ENCODE results near the gene WDR7.

Gene WDR7

DNA sequence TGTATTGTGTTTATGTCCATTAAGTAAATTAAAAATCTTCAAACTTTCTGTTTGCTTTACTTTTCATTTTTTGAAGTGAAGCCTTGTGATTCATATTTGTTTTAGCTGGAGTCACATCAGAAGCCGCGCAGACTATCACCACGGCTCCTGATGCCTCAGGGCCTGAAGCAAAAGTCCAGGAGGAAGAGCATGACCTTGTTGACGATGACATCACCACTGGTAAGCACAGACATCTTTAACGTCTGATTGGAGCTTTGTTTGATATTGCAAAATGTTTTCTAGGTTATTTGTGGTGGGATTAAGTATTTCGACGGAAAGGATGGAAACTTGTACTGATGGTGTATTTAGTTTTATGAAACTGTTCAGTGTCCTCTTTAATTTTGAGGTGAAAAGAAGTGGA, 164.8 kb downstream of the WDR7 start:
- Histone ChIP-seq H3K4me3 (ENCODE audit: low read length in 2 of 2) (no peak overlapping the region), H3K9ac (ENCODE audit: low read depth in 1 of 2, low read length in 2 of 2) (no peak overlapping the region), H3K9me3 (ENCODE audit: control insufficient read depth in 2 of 2, low read length in 2 of 2) (no peaks in the 10 kb centered on the region), H3K4me1 (ENCODE audit: control insufficient read depth in 2 of 2, insufficient read depth in 2 of 2, low read length in 2 of 2) (no peaks in the 10 kb centered on the region), H3K27me3 (ENCODE audit: control insufficient read depth in 2 of 2, insufficient read depth in 2 of 2, low read length in 2 of 2) (no peaks in the 10 kb centered on the region), H3K36me3 (ENCODE audit: control insufficient read depth in 2 of 2, insufficient read depth in 2 of 2, low read length in 2 of 2) (peaks cover 0 to 5% of the 10 kb centered on the region in 2 donors), H3K27ac (ENCODE audit: low read depth in 2 of 2, low read length in 2 of 2) (no peak overlapping the region)

GRCh38 chr18:56823986-56824565, 172.9 kb downstream of the WDR7 start:
- no peak overlapping the region for H3K27ac ChIP-seq (ENCODE audit: low read depth in 2 of 2, low read length in 2 of 2)

DNA sequence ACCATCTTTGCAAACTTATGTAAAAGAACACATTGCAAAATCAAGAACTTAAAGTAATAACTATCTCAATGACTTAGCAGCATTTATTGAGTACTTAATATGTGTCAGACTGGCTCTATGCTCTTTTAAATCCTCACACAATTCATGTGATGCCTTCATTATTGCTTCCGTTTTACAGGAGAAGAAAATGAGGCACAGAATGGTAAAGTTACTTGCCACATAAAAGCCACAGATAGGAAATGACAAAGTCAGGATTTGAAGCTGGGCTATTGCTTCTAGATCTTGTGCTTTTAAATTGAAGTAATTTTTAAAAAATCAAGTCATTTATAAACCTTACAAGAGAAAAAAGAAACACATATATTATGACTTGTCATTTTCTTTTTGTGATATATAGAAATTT, 174.2 kb downstream of the WDR7 start:
- H3K9me3 ChIP-seq (ENCODE audit: control insufficient read depth in 2 of 2, low read length in 2 of 2) = no peaks in the 10 kb centered on the region
- no peak overlapping the region for H3K4me3 ChIP-seq (ENCODE audit: low read length in 2 of 2)
- no peaks in the 10 kb centered on the region for H3K36me3 ChIP-seq (ENCODE audit: control insufficient read depth in 2 of 2, insufficient read depth in 2 of 2, low read length in 2 of 2)
- H3K27me3 ChIP-seq (ENCODE audit: control insufficient read depth in 2 of 2, insufficient read depth in 2 of 2, low read length in 2 of 2) = no peaks in the 10 kb centered on the region
- H3K27ac ChIP-seq (ENCODE audit: low read depth in 2 of 2, low read length in 2 of 2) = no peak overlapping the region
- H3K4me1 ChIP-seq (ENCODE audit: control insufficient read depth in 2 of 2, insufficient read depth in 2 of 2, low read length in 2 of 2) = no peaks in the 10 kb centered on the region
- no peak overlapping the region for H3K9ac ChIP-seq (ENCODE audit: low read depth in 1 of 2, low read length in 2 of 2)

More at GRCh38 chr18:56823986-56824565, 172.9 kb downstream of the WDR7 start:
- Histone ChIP-seq H3K36me3 (ENCODE audit: control insufficient read depth in 2 of 2, insufficient read depth in 2 of 2, low read length in 2 of 2) (no peaks in the 10 kb centered on the region), H3K9ac (ENCODE audit: low read depth in 1 of 2, low read length in 2 of 2) (no peak overlapping the region), H3K27me3 (ENCODE audit: control insufficient read depth in 2 of 2, insufficient read depth in 2 of 2, low read length in 2 of 2) (no peaks in the 10 kb centered on the region), H3K9me3 (ENCODE audit: control insufficient read depth in 2 of 2, low read length in 2 of 2) (no peaks in the 10 kb centered on the region), H3K4me3 (ENCODE audit: low read length in 2 of 2) (no peak overlapping the region), H3K4me1 (ENCODE audit: control insufficient read depth in 2 of 2, insufficient read depth in 2 of 2, low read length in 2 of 2) (no peaks in the 10 kb centered on the region)

DNA sequence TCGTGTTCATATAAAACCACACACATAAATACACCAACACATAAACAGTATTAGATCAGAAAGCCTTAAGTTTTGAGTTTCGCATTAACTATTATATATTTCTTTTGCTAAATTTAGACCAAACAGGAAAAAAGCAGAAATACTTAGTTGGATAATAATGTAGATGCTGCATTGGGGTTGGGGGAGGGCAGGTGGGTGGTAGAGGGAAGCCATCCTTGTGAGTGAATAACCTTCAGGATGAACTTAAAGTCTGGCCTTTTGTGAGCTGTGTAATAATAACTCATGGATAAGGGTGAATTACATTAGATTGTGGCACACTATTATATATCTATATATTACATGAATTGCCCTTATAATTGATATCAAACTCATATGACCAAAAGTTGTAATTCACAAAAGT, 174.7 kb downstream of the WDR7 start:
- Histone ChIP-seq H3K27ac (ENCODE audit: low read depth in 2 of 2, low read length in 2 of 2) (no peak overlapping the region), H3K4me3 (ENCODE audit: low read length in 2 of 2) (no peak overlapping the region), H3K9ac (ENCODE audit: low read depth in 1 of 2, low read length in 2 of 2) (no peak overlapping the region), H3K4me1 (ENCODE audit: control insufficient read depth in 2 of 2, insufficient read depth in 2 of 2, low read length in 2 of 2) (no peaks in the 10 kb centered on the region), H3K27me3 (ENCODE audit: control insufficient read depth in 2 of 2, insufficient read depth in 2 of 2, low read length in 2 of 2) (no peaks in the 10 kb centered on the region), H3K9me3 (ENCODE audit: control insufficient read depth in 2 of 2, low read length in 2 of 2) (no peaks in the 10 kb centered on the region), H3K36me3 (ENCODE audit: control insufficient read depth in 2 of 2, insufficient read depth in 2 of 2, low read length in 2 of 2) (no peaks in the 10 kb centered on the region)

DNA sequence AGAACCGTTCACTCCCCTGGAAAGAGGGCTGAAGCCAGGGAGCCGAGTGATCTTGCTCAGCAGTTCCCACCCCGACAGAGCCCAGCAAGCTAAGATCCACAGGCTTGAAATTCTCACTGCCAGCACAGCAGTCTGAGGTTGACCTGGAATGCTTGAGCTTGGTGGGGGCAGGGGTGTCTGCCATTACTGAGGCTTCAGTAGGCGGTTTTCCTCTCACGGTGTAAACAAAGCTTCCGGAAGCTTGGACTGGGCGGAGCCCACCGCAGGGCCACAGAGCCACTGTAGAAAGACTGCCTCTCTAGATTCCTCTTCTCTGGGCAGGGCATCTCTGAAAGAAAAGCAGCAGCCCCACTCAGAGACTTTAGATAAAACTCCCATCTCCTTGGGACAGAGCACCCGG, 180.8 kb downstream of the WDR7 start:
- no peaks in the 10 kb centered on the region for H3K27me3 ChIP-seq (ENCODE audit: control insufficient read depth in 2 of 2, insufficient read depth in 2 of 2, low read length in 2 of 2)
- H3K4me3 ChIP-seq (ENCODE audit: low read length in 2 of 2) = no peak overlapping the region
- no peaks in the 10 kb centered on the region for H3K36me3 ChIP-seq (ENCODE audit: control insufficient read depth in 2 of 2, insufficient read depth in 2 of 2, low read length in 2 of 2)
- no peak overlapping the region for H3K27ac ChIP-seq (ENCODE audit: low read depth in 2 of 2, low read length in 2 of 2)
- H3K9ac ChIP-seq (ENCODE audit: low read depth in 1 of 2, low read length in 2 of 2) = no peak overlapping the region
- H3K9me3 ChIP-seq (ENCODE audit: control insufficient read depth in 2 of 2, low read length in 2 of 2) = no peaks in the 10 kb centered on the region
- H3K4me1 ChIP-seq (ENCODE audit: control insufficient read depth in 2 of 2, insufficient read depth in 2 of 2, low read length in 2 of 2) = no peaks in the 10 kb centered on the region

GRCh38 chr18:56835331-56835730, 184.2 kb downstream of the WDR7 start:
- H3K27me3 ChIP-seq (ENCODE audit: control insufficient read depth in 2 of 2, insufficient read depth in 2 of 2, low read length in 2 of 2) = no peaks in the 10 kb centered on the region
- no peak overlapping the region for H3K27ac ChIP-seq (ENCODE audit: low read depth in 2 of 2, low read length in 2 of 2)
- no peaks in the 10 kb centered on the region for H3K4me1 ChIP-seq (ENCODE audit: control insufficient read depth in 2 of 2, insufficient read depth in 2 of 2, low read length in 2 of 2)
- H3K9ac ChIP-seq (ENCODE audit: low read depth in 1 of 2, low read length in 2 of 2) = no peak overlapping the region
- no peaks in the 10 kb centered on the region for H3K9me3 ChIP-seq (ENCODE audit: control insufficient read depth in 2 of 2, low read length in 2 of 2)
- no peak overlapping the region for H3K4me3 ChIP-seq (ENCODE audit: low read length in 2 of 2)
- no peaks in the 10 kb centered on the region for H3K36me3 ChIP-seq (ENCODE audit: control insufficient read depth in 2 of 2, insufficient read depth in 2 of 2, low read length in 2 of 2)

DNA sequence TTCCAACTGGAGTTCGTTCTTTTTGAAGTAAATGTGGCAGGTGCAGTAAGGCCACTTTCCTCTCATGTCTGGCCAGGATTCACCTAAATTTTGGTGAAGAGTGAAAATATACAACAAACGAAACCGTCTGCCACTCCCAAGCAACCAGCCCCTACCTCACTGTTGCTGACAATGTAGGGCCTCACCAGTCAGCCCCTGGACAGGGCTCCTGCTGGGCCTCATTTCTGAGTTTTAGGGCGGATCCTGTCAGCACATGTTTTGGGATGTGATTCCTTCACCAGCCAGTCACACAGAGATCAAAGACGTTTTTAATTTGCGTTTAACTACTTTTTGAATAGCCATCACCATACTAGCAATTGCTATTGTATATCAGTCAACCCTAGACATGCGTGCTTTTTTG, 185.0 kb downstream of the WDR7 start:
- H3K4me3 ChIP-seq (ENCODE audit: low read length in 2 of 2) = no peak overlapping the region
- H3K4me1 ChIP-seq (ENCODE audit: control insufficient read depth in 2 of 2, insufficient read depth in 2 of 2, low read length in 2 of 2) = no peaks in the 10 kb centered on the region
- H3K36me3 ChIP-seq (ENCODE audit: control insufficient read depth in 2 of 2, insufficient read depth in 2 of 2, low read length in 2 of 2) = no peaks in the 10 kb centered on the region
- no peak overlapping the region for H3K27ac ChIP-seq (ENCODE audit: low read depth in 2 of 2, low read length in 2 of 2)
- no peaks in the 10 kb centered on the region for H3K9me3 ChIP-seq (ENCODE audit: control insufficient read depth in 2 of 2, low read length in 2 of 2)
- no peaks in the 10 kb centered on the region for H3K27me3 ChIP-seq (ENCODE audit: control insufficient read depth in 2 of 2, insufficient read depth in 2 of 2, low read length in 2 of 2)
- H3K9ac ChIP-seq (ENCODE audit: low read depth in 1 of 2, low read length in 2 of 2) = no peak overlapping the region

DNA sequence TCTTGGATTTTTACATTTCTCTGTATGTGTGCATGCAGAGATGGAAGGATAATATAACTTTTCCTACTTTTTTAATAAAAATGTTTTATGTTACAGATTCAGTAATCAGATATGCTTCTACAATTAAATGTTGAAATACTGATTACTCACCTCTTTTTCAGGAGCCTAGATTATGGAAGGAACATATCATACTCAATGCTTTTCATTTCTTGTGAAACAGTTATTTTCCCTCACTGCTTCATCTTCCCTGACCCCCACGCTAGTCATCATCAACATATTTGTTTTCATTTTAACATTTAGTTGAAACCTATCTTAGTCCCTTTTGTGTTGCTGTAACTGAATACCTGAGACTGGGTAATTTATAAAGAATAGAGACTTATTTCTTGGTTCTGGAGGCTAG, 190.7 kb downstream of the WDR7 start:
- Histone ChIP-seq H3K27me3 (ENCODE audit: control insufficient read depth in 2 of 2, insufficient read depth in 2 of 2, low read length in 2 of 2) (no peaks in the 10 kb centered on the region), H3K9me3 (ENCODE audit: control insufficient read depth in 2 of 2, low read length in 2 of 2) (no peaks in the 10 kb centered on the region), H3K4me1 (ENCODE audit: control insufficient read depth in 2 of 2, insufficient read depth in 2 of 2, low read length in 2 of 2) (no peaks in the 10 kb centered on the region), H3K36me3 (ENCODE audit: control insufficient read depth in 2 of 2, insufficient read depth in 2 of 2, low read length in 2 of 2) (no peaks in the 10 kb centered on the region), H3K9ac (ENCODE audit: low read depth in 1 of 2, low read length in 2 of 2) (no peak overlapping the region), H3K4me3 (ENCODE audit: low read length in 2 of 2) (no peak overlapping the region), H3K27ac (ENCODE audit: low read depth in 2 of 2, low read length in 2 of 2) (no peak overlapping the region)

GRCh38 chr18:56843241-56843640, 192.1 kb downstream of the WDR7 start:
- no peak overlapping the region for H3K4me3 ChIP-seq (ENCODE audit: low read length in 2 of 2)
- H3K9me3 ChIP-seq (ENCODE audit: control insufficient read depth in 2 of 2, low read length in 2 of 2) = no peaks in the 10 kb centered on the region
- no peaks in the 10 kb centered on the region for H3K4me1 ChIP-seq (ENCODE audit: control insufficient read depth in 2 of 2, insufficient read depth in 2 of 2, low read length in 2 of 2)
- H3K27ac ChIP-seq (ENCODE audit: low read depth in 2 of 2, low read length in 2 of 2) = no peak overlapping the region
- no peaks in the 10 kb centered on the region for H3K36me3 ChIP-seq (ENCODE audit: control insufficient read depth in 2 of 2, insufficient read depth in 2 of 2, low read length in 2 of 2)
- no peak overlapping the region for H3K9ac ChIP-seq (ENCODE audit: low read depth in 1 of 2, low read length in 2 of 2)
- H3K27me3 ChIP-seq (ENCODE audit: control insufficient read depth in 2 of 2, insufficient read depth in 2 of 2, low read length in 2 of 2) = no peaks in the 10 kb centered on the region

- no peaks in the 10 kb centered on the region for H3K36me3 ChIP-seq (ENCODE audit: control insufficient read depth in 2 of 2, insufficient read depth in 2 of 2, low read length in 2 of 2)
- H3K27ac ChIP-seq (ENCODE audit: low read depth in 2 of 2, low read length in 2 of 2) = no peak overlapping the region
- H3K4me1 ChIP-seq (ENCODE audit: control insufficient read depth in 2 of 2, insufficient read depth in 2 of 2, low read length in 2 of 2) = no peaks in the 10 kb centered on the region
- no peak overlapping the region for H3K4me3 ChIP-seq (ENCODE audit: low read length in 2 of 2)
- no peak overlapping the region for H3K9ac ChIP-seq (ENCODE audit: low read depth in 1 of 2, low read length in 2 of 2)
- no peaks in the 10 kb centered on the region for H3K9me3 ChIP-seq (ENCODE audit: control insufficient read depth in 2 of 2, low read length in 2 of 2)
- no peaks in the 10 kb centered on the region for H3K27me3 ChIP-seq (ENCODE audit: control insufficient read depth in 2 of 2, insufficient read depth in 2 of 2, low read length in 2 of 2)
Measured at GRCh38 chr18:56844556-56844955, 193.4 kb downstream of the WDR7 start.

- Histone ChIP-seq H3K36me3 (ENCODE audit: control insufficient read depth in 2 of 2, insufficient read depth in 2 of 2, low read length in 2 of 2) (no peaks in the 10 kb centered on the region), H3K27me3 (ENCODE audit: control insufficient read depth in 2 of 2, insufficient read depth in 2 of 2, low read length in 2 of 2) (no peaks in the 10 kb centered on the region), H3K9me3 (ENCODE audit: control insufficient read depth in 2 of 2, low read length in 2 of 2) (no peaks in the 10 kb centered on the region), H3K4me1 (ENCODE audit: control insufficient read depth in 2 of 2, insufficient read depth in 2 of 2, low read length in 2 of 2) (no peaks in the 10 kb centered on the region), H3K27ac (ENCODE audit: low read depth in 2 of 2, low read length in 2 of 2) (no peak overlapping the region), H3K4me3 (ENCODE audit: low read length in 2 of 2) (no peak overlapping the region), H3K9ac (ENCODE audit: low read depth in 1 of 2, low read length in 2 of 2) (no peak overlapping the region)
Measured at GRCh38 chr18:56851774-56852173, 200.6 kb downstream of the WDR7 start.
